ENCODE measurements around the gene TBCK. TPM values are rescaled to one million over a fixed set of nuclear protein-coding genes. Genes with fewer than 3 reads are reported as not detected.

TBCK gene
- total RNA-seq, 2 experiments from 2014 or later, result 23.5 to 29.0 TPM

DNA sequence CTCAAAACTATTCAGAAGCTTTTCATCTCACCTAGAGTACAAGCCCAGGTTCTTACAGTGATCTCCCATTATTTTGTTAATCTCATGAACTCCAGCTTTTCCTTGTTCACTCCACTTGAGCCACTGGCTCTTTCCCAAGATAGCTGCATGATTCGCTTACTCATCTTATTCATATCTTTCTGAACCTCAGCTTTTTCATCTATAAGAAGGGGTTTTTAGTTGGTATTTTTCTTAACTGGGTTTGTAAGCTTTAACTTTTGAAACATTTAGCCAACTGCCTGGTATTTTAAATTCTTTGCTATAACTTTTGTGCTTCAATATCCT, 28.6 kb upstream of the TBCK start:
- Mint-ChIP-seq H3K36me3 (ENCODE audit: low read depth) (peaks cover 86% of the 10 kb centered on the region), H3K9me3 (peaks cover 2% of the 10 kb centered on the region), H3K4me1 (ENCODE audit: low read depth) (peaks cover 47% of the 10 kb centered on the region), H3K4me3 (no peak overlapping the region), H3K27me3 (no peaks in the 10 kb centered on the region), H3K27ac (no peak overlapping the region)
- Histone ChIP-seq H3K4me3 (ENCODE audit: low read length) (no peak overlapping the region), H3K9me3 (ENCODE audit: control insufficient read depth in 1 of 2, insufficient read depth in 1 of 2, low read length in 2 of 2) (no peaks in the 10 kb centered on the region), H3K4me1 (ENCODE audit: insufficient read depth, low read length) (no peaks in the 10 kb centered on the region), H3K27ac (ENCODE audit: low read depth in 1 of 2, low read length in 2 of 2) (no peak overlapping the region), H3K36me3 (ENCODE audit: insufficient read depth, low read length) (peaks cover 65% of the 10 kb centered on the region), H3K27me3 (ENCODE audit: control insufficient read depth in 1 of 2, insufficient read depth in 2 of 2, low read length in 2 of 2) (no peaks in the 10 kb centered on the region)
- DNase-seq (no peak), ATAC-seq (ENCODE audit: poor library complexity) (no peak)
- intact Hi-C loops (cut with DNase I, micrococcal nuclease), result no loop called here
- ChIA-PET CTCF (no interaction called here), POLR2A (no interaction called here)
- TF ChIP-seq, protein P1, sequence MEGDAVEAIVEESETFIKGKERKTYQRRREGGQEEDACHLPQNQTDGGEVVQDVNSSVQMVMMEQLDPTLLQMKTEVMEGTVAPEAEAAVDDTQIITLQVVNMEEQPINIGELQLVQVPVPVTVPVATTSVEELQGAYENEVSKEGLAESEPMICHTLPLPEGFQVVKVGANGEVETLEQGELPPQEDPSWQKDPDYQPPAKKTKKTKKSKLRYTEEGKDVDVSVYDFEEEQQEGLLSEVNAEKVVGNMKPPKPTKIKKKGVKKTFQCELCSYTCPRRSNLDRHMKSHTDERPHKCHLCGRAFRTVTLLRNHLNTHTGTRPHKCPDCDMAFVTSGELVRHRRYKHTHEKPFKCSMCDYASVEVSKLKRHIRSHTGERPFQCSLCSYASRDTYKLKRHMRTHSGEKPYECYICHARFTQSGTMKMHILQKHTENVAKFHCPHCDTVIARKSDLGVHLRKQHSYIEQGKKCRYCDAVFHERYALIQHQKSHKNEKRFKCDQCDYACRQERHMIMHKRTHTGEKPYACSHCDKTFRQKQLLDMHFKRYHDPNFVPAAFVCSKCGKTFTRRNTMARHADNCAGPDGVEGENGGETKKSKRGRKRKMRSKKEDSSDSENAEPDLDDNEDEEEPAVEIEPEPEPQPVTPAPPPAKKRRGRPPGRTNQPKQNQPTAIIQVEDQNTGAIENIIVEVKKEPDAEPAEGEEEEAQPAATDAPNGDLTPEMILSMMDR (IDR thresholded peaks at IDR 0.05), result no peak

DNA sequence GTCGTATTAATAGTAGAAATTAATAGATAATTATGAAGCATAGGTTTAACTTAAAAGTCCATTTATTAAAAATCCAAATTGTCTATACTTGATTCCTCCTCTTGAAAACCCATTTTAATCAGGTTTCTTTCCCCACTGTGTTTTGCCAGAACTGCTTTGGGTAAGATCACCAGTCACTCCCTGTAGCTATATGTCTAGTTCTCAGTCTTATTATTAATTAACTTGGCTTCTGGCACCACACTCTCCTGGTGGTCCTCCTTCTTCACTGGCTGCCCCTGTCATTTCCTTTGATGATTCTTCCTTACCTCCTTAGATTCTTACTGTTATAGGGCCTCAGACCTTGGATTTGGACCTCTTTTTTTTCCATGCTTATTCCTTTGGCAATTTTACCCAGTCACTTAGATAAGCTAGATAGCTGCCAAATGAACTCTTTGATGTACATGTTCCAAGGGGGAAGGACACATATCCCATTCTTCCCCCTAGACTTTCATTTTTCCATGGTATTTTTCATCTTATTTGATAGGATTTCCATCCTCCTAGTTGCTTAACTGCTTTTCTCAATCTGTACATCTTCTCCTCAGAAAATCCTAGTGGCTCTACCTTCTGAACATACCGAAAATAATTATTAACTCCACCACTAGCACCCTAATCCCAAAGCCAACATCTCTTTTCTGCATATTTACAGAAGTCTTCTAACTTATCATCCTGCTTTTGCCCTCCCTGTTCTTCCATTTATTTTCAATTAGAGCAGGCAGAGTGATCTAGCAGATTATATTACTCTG, 28.0 kb upstream of the TBCK start:
- POLR2A ChIA-PET, result no interaction called here
- Histone ChIP-seq H3K36me3 (ENCODE audit: insufficient read depth, low read length) (peaks cover 62% of the 10 kb centered on the region), H3K4me3 (ENCODE audit: low read length) (no peak overlapping the region), H3K27ac (ENCODE audit: low read depth in 1 of 2, low read length in 2 of 2) (no peak overlapping the region), H3K9me3 (ENCODE audit: control insufficient read depth in 1 of 2, insufficient read depth in 1 of 2, low read length in 2 of 2) (no peaks in the 10 kb centered on the region), H3K4me1 (ENCODE audit: insufficient read depth, low read length) (no peaks in the 10 kb centered on the region), H3K27me3 (ENCODE audit: control insufficient read depth in 1 of 2, insufficient read depth in 2 of 2, low read length in 2 of 2) (no peaks in the 10 kb centered on the region)
- H3K4me3 Mint-ChIP-seq, result no peak overlapping the region
- no peaks in the 10 kb centered on the region for H3K27me3 Mint-ChIP-seq
- H3K9me3 Mint-ChIP-seq, result peaks cover 2% of the 10 kb centered on the region
- peaks cover 52% of the 10 kb centered on the region for H3K4me1 Mint-ChIP-seq (ENCODE audit: low read depth)
- TF ChIP-seq, protein P1 (IDR thresholded peaks at IDR 0.05), result no peak
- DNase-seq (no peak), ATAC-seq (ENCODE audit: poor library complexity) (no peak)
- no peak overlapping the region for H3K27ac Mint-ChIP-seq
- peaks cover 86% of the 10 kb centered on the region for H3K36me3 Mint-ChIP-seq (ENCODE audit: low read depth)
- intact Hi-C loops (cut with DNase I, micrococcal nuclease), result no loop called here
- CTCF ChIA-PET, result no interaction called here

DNA sequence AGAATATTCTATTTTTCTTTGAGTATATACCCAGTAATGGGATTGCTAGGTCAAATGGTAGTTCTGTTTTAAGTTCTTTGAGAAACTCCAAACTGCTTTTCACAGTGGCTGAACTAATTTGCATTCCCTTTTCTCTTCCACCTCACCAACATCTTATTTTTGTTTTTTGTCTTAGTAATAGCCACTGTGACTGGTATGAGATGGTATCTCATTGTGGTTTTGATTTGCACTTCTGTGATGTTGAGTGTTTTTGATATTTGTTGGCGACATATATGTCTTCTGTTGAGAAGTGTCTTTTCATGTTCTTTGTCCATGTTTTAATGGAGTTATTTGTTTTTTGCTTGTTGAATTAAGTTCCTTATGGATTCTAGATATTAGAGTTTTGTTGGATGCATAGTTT, 24.8 kb upstream of the TBCK start:
- Histone ChIP-seq H3K4me1 (ENCODE audit: insufficient read depth, low read length) (peaks cover 5% of the 10 kb centered on the region), H3K27me3 (ENCODE audit: control insufficient read depth in 1 of 2, insufficient read depth in 2 of 2, low read length in 2 of 2) (no peaks in the 10 kb centered on the region), H3K4me3 (ENCODE audit: low read length) (no peak overlapping the region), H3K9me3 (ENCODE audit: control insufficient read depth in 1 of 2, insufficient read depth in 1 of 2, low read length in 2 of 2) (peaks cover 9 to 11% of the 10 kb centered on the region in 2 experiments), H3K27ac (ENCODE audit: low read depth in 1 of 2, low read length in 2 of 2) (no peak overlapping the region), H3K36me3 (ENCODE audit: insufficient read depth, low read length) (peaks cover 63% of the 10 kb centered on the region)
- DNase-seq, result no peak
- intact Hi-C loops (cut with DNase I, micrococcal nuclease), result no loop called here
- no peak for ATAC-seq (ENCODE audit: poor library complexity)
- ChIA-PET POLR2A (no interaction called here), CTCF (no interaction called here)
- peak overlapping the region; percentile 42 for H3K27ac Mint-ChIP-seq
- TF ChIP-seq, protein P1 (IDR thresholded peaks at IDR 0.05), result no peak
- H3K27me3 Mint-ChIP-seq, result no peaks in the 10 kb centered on the region
- H3K4me1 Mint-ChIP-seq (ENCODE audit: low read depth), result peaks cover 63% of the 10 kb centered on the region
- H3K36me3 Mint-ChIP-seq (ENCODE audit: low read depth), result peaks cover 89% of the 10 kb centered on the region
- H3K4me3 Mint-ChIP-seq, result no peak overlapping the region
- H3K9me3 Mint-ChIP-seq, result peaks cover 11% of the 10 kb centered on the region

Data from CD4-positive, alpha-beta T cell (primary cell).